Hematopoietic multipotent progenitor cell treated with erythropoietin and hydrocortisone succinate and interleukin-3 and kit ligand, for 8 days (in vitro differentiated cells): Measurements from ENCODE around the gene CACNA2D1.

ENCODE experiments used
- DNase-seq: peaks from one replicate; pipeline ENCODE4 v3.0.0-alpha.2; 2015

CACNA2D1 gene

DNA sequence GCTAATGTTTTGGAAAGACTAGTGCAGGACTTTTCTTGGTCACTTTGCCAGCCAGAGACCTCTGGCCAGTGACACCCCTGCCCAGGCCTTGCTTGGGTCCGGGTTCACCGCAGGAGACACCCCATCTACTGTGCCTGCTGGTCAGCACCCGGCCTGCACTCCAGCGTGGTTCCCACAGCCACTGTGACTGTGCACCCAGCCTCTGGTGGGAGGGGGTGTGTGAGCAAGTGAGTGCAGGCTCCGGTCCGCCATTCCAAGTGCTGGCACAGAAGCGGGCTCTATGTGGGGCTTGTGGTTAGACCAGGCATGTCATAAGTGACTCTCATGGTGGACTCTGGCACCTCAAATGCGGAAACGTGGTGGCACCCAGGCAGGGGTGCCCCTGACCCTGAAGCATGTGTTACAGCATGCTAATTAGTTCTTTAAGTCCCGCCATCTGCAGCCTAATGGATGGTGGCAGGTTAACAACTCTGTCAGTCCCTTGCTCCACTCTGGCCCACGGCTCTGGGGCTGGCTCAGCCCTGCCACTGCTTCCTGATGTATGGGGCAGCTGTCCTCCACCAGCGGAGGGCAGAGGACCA is 361.8 kb downstream of the CACNA2D1 start:
- no peak for DNase-seq

- DNase-seq: no peak
Measured at GRCh38 chr7:82080254-82080927, 363.2 kb downstream of the CACNA2D1 start.

GRCh38 chr7:82079527-82079926 is 364.1 kb downstream of the CACNA2D1 start:
- no peak for DNase-seq

GRCh38 chr7:82078807-82079206 is 364.8 kb downstream of the CACNA2D1 start:
- no peak for DNase-seq

DNA sequence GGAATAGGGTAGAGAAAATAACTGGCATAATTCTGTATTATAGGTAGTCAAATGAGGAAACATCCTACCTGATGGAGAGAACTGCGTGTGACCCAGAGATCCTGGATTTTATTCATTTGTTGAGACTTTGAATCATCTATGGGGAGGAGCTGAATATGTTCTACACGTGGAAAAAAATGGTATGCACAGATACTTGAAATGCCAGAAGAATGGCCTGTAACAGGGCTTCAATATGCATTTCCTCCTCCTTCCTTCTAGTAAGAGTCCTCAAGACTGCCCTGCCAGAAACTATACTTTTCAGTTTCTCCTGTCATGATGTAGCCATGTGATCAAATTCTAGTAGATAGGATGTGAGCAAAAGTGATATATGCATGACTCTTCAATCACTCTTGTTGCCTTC is 372.1 kb downstream of the CACNA2D1 start:
- no peak for DNase-seq

GRCh38 chr7:82067628-82068264 is 375.8 kb downstream of the CACNA2D1 start:
- DNase-seq: no peak

DNA sequence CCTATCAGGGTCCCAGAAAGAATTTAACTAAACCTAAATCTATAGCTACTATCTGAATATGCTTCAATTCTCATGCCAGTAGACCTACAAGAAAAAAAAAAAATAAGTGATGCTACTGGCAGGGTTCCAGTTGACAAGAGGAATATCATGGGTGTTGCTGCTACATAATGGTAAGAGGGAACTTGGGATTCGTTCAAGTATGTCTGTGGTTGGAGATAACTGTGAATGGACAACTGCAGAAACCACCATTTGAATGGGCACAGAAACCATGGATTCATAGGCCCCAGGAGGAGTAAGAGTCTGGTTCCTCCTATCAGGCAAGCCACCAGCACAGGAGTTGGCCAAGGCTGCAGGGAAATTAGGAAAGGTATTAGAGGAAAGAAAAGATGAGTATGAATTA is 386.1 kb downstream of the CACNA2D1 start:
- DNase-seq: peak; percentile 1

DNA sequence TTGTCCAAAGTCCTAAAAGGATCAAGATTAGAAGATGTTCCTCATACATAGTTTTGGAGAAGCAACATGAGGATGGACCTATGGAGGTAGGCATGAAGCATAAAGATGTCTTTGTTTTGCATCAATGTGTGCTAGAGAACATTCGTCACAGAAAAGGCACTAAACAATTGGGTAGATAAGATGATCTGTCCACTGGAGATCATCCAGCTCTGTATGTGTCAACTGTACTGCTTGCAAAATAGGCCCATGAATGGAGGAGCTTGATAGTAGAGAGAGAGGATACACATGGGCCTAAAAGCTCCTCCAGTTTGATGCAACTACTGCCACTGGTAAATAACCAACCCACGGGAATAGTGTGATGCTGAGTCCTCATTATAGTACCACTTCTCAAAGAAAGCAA is 387.3 kb downstream of the CACNA2D1 start:
- DNase-seq: no peak

DNA sequence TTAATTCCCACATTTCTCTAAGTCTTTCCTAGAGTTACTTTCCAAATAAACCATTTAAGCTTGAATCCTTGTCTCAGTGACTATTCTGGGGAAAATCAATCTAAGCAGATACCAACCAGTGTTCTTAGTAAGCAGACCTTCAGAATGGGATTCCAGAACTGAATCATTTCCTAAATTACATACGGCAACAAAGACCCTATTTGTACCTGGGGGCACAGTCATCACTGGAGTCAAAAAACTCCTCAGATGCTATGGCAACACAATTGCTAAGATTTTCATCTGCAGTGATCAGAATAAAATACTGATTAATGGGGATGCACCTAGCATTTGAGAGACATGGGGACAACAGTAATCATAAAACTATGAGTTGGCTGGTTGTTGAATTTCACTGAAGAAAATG is 389.0 kb downstream of the CACNA2D1 start:
- DNase-seq: no peak

DNA sequence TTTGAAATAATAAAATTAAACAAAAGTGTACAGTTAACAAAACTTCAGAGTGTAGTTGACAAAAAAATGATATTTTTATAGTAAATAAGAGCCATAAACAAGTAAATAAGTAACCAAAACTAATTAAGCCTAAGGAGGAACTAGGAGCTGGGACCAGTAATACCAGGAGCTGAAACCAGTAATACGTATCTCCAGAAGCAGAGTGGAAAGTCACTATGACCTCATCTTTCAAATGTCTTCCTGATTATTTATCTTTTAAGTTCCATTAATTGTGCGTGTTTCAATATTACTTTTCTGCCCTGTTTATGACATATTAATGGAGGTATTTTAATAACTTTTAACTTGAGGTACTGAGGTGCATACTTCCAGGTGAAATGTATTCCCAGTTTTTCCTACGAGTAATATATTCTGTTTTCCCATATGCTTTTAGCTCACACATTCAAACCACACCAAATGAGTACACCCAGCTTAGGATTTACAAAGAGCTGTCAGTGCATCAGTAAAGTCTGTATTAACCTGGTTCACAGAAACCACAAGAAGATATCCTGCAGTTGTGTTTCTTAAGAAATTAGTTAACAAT is 390.0 kb downstream of the CACNA2D1 start:
- no peak for DNase-seq

- DNase-seq: no peak
Measured at GRCh38 chr7:82051601-82052000, 392.0 kb downstream of the CACNA2D1 start.

GRCh38 chr7:82050792-82051191 is 392.8 kb downstream of the CACNA2D1 start:
- DNase-seq: no peak

GRCh38 chr7:82049891-82050533 is 393.6 kb downstream of the CACNA2D1 start:
- DNase-seq: no peak

- no peak for DNase-seq
Measured at GRCh38 chr7:82049442-82049841, 394.1 kb downstream of the CACNA2D1 start.

DNA sequence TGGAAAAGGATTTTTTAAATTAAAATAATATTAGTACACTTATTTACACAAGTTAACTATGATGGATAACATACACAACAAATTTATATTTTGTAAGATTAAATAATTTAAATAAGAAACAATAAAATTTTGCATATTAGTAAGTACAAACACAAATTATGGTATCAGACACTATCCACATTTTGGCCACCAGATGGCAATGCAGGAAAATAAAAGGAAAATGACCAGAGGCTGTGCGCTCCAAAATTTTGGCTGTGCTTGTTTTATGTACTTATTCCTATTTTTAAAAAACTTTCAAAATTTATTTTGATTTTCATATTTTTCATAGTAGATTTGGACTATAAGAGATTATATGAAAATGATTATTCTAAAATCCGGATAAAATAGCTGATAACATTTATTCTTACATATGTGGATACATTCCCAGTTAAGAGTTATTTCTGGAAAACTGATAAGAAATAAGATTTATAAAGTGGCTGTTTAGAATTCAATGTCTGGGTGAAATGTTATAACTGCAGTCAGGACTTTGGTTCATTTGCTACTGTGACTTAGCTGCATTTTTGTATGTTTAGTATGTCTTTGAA is 399.0 kb downstream of the CACNA2D1 start:
- DNase-seq: peak; percentile 58

- DNase-seq: no peak
Measured at GRCh38 chr7:82039621-82040020, 404.0 kb downstream of the CACNA2D1 start.

- DNase-seq: no peak
Measured at GRCh38 chr7:82036146-82036886, 407.3 kb downstream of the CACNA2D1 start.

GRCh38 chr7:82035456-82035855 is 408.1 kb downstream of the CACNA2D1 start:
- DNase-seq: no peak

- peak; percentile 10 for DNase-seq
Measured at GRCh38 chr7:82032901-82033300, 410.7 kb downstream of the CACNA2D1 start.

- DNase-seq: no peak
Measured at GRCh38 chr7:82029236-82029913, 414.2 kb downstream of the CACNA2D1 start.

GRCh38 chr7:82028097-82028496 is 415.5 kb downstream of the CACNA2D1 start:
- no peak for DNase-seq

- no peak for DNase-seq
Measured at GRCh38 chr7:82021713-82022112, 421.9 kb downstream of the CACNA2D1 start.
